ENCODE measurements around the gene KLF11.
"Not testable (repeated sequence)": the region's sequence is repeated elsewhere in the genome, so short reads cannot be mapped to it uniquely, and the experiment has no call there.

KLF11 gene

DNA sequence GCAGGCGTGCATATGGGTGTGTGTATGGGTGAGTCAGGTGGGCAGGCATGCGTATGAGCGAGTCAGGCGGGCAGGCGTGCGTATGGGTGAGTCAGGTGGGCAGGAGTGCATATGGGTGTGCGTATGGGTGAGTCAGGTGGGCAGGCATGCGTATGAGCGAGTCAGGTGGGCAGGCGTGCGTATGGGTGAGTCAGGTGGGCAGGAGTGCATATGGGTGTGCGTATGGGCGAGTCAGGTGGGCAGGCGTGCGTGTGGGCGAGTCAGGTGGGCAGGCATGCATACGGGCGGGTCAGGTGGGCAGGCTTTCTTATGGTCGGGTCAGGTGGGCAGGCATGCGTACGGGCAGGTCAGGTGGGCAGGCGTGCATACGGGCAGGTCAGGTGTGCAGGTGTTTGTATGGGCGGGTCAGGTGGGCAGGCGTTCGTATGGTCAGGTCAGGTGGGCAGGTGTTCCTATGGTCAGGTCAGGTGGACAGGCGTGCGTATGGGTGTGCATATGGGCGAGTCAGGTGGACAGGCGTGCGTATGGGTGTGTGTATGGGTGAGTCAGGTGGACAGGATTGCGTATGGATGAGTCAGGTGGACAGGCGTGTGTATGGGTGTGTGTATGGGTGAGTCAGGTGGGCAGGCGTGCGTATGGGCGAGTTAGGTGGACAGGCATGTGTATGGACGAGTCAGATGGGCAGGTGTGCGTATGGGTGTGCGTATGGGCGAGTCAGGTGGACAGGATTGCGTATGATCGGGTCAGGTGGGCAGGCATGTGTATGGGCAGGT, 28.7 kb upstream of the KLF11 start:
- no peak for DNase-seq (ENCODE audit: low read depth)
- H3K4me3 ChIP-seq (ENCODE audit: control insufficient read depth, low read depth, low read length): no peak overlapping the region
- TF ChIP-seq CTCF (IDR thresholded peaks at IDR 0.05; ENCODE audit: control insufficient read depth, insufficient read depth, low read depth, low read length, missing control alignments): no peak

- H3K4me3 ChIP-seq (ENCODE audit: control insufficient read depth, low read depth, low read length); DNase-seq (ENCODE audit: low read depth): not testable (repeated sequence)
These were observed 27.9 kb upstream of the KLF11 start for GRCh38 chr2:10015376-10015989.

GRCh38 chr2:10016001-10016801, 27.1 kb upstream of the KLF11 start:
- TF ChIP-seq CTCF (IDR thresholded peaks at IDR 0.05; ENCODE audit: control insufficient read depth, insufficient read depth, low read depth, low read length, missing control alignments): no peak
- DNase-seq (ENCODE audit: low read depth): no peak
- H3K4me3 ChIP-seq (ENCODE audit: control insufficient read depth, low read depth, low read length): no peak overlapping the region

GRCh38 chr2:10016802-10017258, 26.5 kb upstream of the KLF11 start:
- TF ChIP-seq CTCF (IDR thresholded peaks at IDR 0.05; ENCODE audit: control insufficient read depth, insufficient read depth, low read depth, low read length, missing control alignments): no peak

GRCh38 chr2:10017313-10017941, 25.9 kb upstream of the KLF11 start:
- no peak overlapping the region for H3K4me3 ChIP-seq (ENCODE audit: control insufficient read depth, low read depth, low read length)
- DNase-seq (ENCODE audit: low read depth): no peak
- TF ChIP-seq CTCF (IDR thresholded peaks at IDR 0.05; ENCODE audit: control insufficient read depth, insufficient read depth, low read depth, low read length, missing control alignments): no peak

More at GRCh38 chr2:10016802-10017258, 26.5 kb upstream of the KLF11 start:
- no peak for DNase-seq (ENCODE audit: low read depth)
- H3K4me3 ChIP-seq (ENCODE audit: control insufficient read depth, low read depth, low read length): no peak overlapping the region

GRCh38 chr2:10019174-10019573, 24.2 kb upstream of the KLF11 start:
- no peak for TF ChIP-seq CTCF (IDR thresholded peaks at IDR 0.05; ENCODE audit: control insufficient read depth, insufficient read depth, low read depth, low read length, missing control alignments)
- DNase-seq (ENCODE audit: low read depth): peak; percentile 17
- no peak overlapping the region for H3K4me3 ChIP-seq (ENCODE audit: control insufficient read depth, low read depth, low read length)
